ENCODE results near the gene SCN1B.

DNA sequence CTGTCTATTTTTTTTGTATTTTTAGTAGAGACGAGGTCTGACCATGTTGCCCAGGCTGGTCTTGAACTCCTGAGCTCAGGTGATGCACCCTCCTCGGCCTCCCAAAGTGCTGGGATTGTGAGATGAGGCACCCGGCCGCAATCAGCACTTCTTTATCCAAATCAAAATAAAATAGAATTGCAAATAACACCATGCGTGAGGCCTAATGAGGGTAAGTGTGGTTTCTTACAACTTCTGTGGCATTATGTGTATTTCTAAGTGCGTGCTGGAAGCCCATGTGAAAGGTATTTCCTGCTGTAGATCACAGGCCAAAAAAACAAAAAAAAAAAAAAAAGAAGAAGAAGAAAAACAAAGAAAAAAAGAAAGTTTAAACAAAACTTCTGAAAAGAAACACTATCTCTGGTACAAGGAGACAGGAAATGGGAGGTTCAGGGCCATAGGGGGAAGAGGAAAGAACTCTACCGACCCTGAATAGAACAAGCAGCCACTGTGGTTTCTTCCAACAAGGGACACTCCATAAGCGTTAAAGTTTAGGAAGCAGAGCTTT is 33.1 kb upstream of the SCN1B start:
- TF ChIP-seq, protein P1, sequence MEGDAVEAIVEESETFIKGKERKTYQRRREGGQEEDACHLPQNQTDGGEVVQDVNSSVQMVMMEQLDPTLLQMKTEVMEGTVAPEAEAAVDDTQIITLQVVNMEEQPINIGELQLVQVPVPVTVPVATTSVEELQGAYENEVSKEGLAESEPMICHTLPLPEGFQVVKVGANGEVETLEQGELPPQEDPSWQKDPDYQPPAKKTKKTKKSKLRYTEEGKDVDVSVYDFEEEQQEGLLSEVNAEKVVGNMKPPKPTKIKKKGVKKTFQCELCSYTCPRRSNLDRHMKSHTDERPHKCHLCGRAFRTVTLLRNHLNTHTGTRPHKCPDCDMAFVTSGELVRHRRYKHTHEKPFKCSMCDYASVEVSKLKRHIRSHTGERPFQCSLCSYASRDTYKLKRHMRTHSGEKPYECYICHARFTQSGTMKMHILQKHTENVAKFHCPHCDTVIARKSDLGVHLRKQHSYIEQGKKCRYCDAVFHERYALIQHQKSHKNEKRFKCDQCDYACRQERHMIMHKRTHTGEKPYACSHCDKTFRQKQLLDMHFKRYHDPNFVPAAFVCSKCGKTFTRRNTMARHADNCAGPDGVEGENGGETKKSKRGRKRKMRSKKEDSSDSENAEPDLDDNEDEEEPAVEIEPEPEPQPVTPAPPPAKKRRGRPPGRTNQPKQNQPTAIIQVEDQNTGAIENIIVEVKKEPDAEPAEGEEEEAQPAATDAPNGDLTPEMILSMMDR (IDR thresholded peaks at IDR 0.05), result no peak
- TF ChIP-seq POLR2A (IDR thresholded peaks at IDR 0.05), result no peak
